Heart left ventricle (tissue), 16 donors: ENCODE data around the gene JADE1. TPM values are rescaled to one million over a fixed set of nuclear protein-coding genes. Genes with fewer than 3 reads are reported as not detected.

Experiments
- ATAC-seq, 4 donors: fragments of 200-7000 bp; cut with Tn5 transposase; one replicate each; pipeline ENCODE4 v1.9.1; 2020 to 2022; ENCODE audit warnings: moderate library complexity in 4 of 4, mild to moderate bottlenecking in 3 of 4, moderate number of reproducible peaks in 1 of 4
- DNase-seq, 5 donors: peaks; one replicate each; pipeline ENCODE4 v3.0.0-alpha.2; 2020
- H3K27ac ChIP-seq, 12 donors: fragments of 200-600 bp; sonication (generic) in 4 of 12; one replicate each; pipeline versions ENCODE4 v1.5.0 to v1.8.0; 2016 to 2022; ENCODE audit warnings: mild to moderate bottlenecking in 2 of 12
- H3K27me3 ChIP-seq, 9 donors: fragments of 200-600 bp; sonication (generic) in 2 of 9; one replicate each; pipeline versions ENCODE4 v1.5.1 to v1.8.0; 2016 to 2022; ENCODE audit warnings: mild to moderate bottlenecking in 3 of 9
- H3K36me3 ChIP-seq, 9 donors: fragments of 200-600 bp; sonication (generic) in 2 of 9; one replicate each; pipeline versions ENCODE4 v1.5.0 to v1.8.0; 2018 to 2022; ENCODE audit warnings: mild to moderate bottlenecking in 2 of 9
- H3K4me1 ChIP-seq, 12 donors: fragments of 200-600 bp; sonication (generic) in 4 of 12; one replicate each; pipeline versions ENCODE4 v1.5.0 to v1.8.0; 2016 to 2022; ENCODE audit warnings: mild to moderate bottlenecking in 3 of 12
- H3K4me3 ChIP-seq, 12 donors: fragments of 200-600 bp; sonication (generic) in 4 of 12; one replicate each; pipeline versions ENCODE4 v1.5.0 to v1.8.0; 2017 to 2022; ENCODE audit warnings: mild to moderate bottlenecking in 9 of 12, moderate library complexity in 4 of 12
- H3K9me3 ChIP-seq, 12 donors: fragments of 200-600 bp; sonication (generic) in 4 of 12; one replicate each; pipeline versions ENCODE4 v1.5.0 to v1.8.0; 2016 to 2022; ENCODE audit warnings: mild to moderate bottlenecking in 1 of 12
- POLR2A ChIP-seq, 2 donors: fragments of 450-650 bp; IDR thresholded peaks; one replicate each; pipeline ENCODE4 v1.6.1; 2017; ENCODE audit warnings: antibody characterized with exemption in 2 of 2, mild to moderate bottlenecking in 2 of 2, moderate library complexity in 2 of 2
- WGBS, 4 donors: extraction: QIAGEN DNeasy Blood & Tissue Kit in 2 of 4; methylation state at CpG; one replicate each; pipeline versions ENCODE4 v1.1.5 to v1.1.7; 2013 to 2018; 5-methylcytosine and 5-hydroxymethylcytosine counted together
- intact Hi-C, 10 donors: fragments of 100-400 bp; cut with DNase I; formaldehyde crosslinking; loops; one replicate each; pipeline versions ENCODE4 v1.11.1 to v1.14.2; 2022
- polyA plus RNA-seq, 2 donors: library from polyadenylated mRNA; stranded (reverse); fragments of 200-250 nt; gene quantifications; one replicate each; pipeline ENCODE4 v1.2.3, GENCODE V29; 2013
- total RNA-seq, 9 donors: library from RNA; depleted of rRNA in 2 of 9; stranded (reverse); fragments of >200 nt in 2 of 9; fragmentation: NEBNext Ultra II Directional in 3 of 9; extraction: Animal tissue kit (Norgen Biotek cat#: 25700) in 3 of 9; gene quantifications; one replicate each; pipeline versions ENCODE4 v1.1.0 to v1.2.4, GENCODE V29; 2016 to 2023
- TF ChIP-seq, protein P1 (sequence below), 12 donors: fragments of 200-600 bp; sonication (generic) in 4 of 12; IDR thresholded peaks; one replicate each; pipeline versions ENCODE4 v1.5.0 to v1.8.0; 2018 to 2022; ENCODE audit warnings: antibody characterized with exemption in 12 of 12, mild to moderate bottlenecking in 5 of 12
- donor health status: ischemic (EF 13 %, LVEDD 7.1; RV severe dilation, severe dysfunction).
- donor health status: healthy with polysubstance abuse.
- donor health status: DM: no; HTN: yes; CAD: no.
- donor health status: DM: no; HTN: no; CAD: no.
- donor health status: ischemic (EF 25% LVEDD 6.9; RV normal size, moderate dysfunction).
- donor health status: ischemic (EF 25% LVEDD 5.7; RV mildly dilated, moderate dysfunction).
- donor health status: healthy.
- donor health status: DM: yes; HTN: yes; CAD: no.
- donor health status: ischemic (EF 35%, LVEDD 5.7; RV mildly dilated, moderate dysfunction).
- donor health status: nonischemic (EF 11% LVEDD 7.7; RV severe dilation, severe dysfunction).
- donor health status: DM: yes; HTN: yes; CAD: no.
- donor health status: PGD.
- donor health status: ischemic (EF 29% LVEDD 5.4; RV normal size, mild dysfunction).
- donor health status: nonischemic (EF 23%, LVEDD 6.1; RV moderate dilation, normal function).

The JADE1 gene
- total and polyA plus RNA-seq, 11 donors: 15.0 to 31.9 (median 19.7) TPM

DNA sequence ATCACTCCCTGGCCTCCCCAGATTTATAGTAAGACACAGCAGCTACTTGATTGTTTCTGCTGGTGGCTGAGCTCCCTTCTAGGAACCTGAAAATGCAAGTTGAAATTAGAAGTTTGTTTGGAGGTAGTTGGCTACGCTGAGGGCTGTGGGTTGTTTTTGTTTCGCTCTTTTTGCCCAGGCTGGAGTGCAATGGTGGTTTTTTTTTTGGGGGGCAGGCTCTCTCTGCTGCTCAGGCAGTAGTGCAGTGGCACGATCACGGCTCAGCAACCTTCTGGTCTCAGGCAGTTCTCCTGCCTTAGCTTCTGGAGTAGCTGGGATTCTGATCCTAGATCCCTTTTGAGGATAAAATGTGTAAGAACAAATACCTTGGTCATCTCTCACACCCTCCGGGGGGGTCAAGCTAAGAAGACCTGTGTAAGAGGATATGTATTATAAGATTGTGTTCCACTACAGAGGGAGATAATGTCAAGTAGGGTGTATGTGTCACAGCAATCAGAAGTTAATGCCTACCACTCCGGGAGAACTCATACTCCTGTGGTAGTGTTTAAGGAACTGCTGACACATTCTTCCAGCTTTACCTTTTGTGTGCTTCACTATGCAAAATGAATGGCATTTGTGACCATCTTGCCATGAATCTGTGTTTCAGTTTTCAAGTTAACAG lies 9.7 kb downstream of the JADE1 start:
- no peaks in the 10 kb centered on the region for H3K27me3 ChIP-seq
- H3K27ac ChIP-seq: no peak overlapping the region
- no peak overlapping the region for H3K4me3 ChIP-seq
- intact Hi-C loops: loop anchor here in 4 of 10 donors (5.0 to 10.0 kb wide), 5 partner anchors 38 to 534 kb away; partner anchors contain the start of genes C4orf33 (in 1 of the 4), PGRMC2 (in 1 of the 4) and SCLT1 (in 1 of the 4)
- no peak for TF ChIP-seq POLR2A (IDR thresholded peaks at IDR 0.05)
- TF ChIP-seq, protein P1, sequence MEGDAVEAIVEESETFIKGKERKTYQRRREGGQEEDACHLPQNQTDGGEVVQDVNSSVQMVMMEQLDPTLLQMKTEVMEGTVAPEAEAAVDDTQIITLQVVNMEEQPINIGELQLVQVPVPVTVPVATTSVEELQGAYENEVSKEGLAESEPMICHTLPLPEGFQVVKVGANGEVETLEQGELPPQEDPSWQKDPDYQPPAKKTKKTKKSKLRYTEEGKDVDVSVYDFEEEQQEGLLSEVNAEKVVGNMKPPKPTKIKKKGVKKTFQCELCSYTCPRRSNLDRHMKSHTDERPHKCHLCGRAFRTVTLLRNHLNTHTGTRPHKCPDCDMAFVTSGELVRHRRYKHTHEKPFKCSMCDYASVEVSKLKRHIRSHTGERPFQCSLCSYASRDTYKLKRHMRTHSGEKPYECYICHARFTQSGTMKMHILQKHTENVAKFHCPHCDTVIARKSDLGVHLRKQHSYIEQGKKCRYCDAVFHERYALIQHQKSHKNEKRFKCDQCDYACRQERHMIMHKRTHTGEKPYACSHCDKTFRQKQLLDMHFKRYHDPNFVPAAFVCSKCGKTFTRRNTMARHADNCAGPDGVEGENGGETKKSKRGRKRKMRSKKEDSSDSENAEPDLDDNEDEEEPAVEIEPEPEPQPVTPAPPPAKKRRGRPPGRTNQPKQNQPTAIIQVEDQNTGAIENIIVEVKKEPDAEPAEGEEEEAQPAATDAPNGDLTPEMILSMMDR (IDR thresholded peaks at IDR 0.05): no peak
- ATAC-seq: peak in 2 of 4 donors; percentile 9 to 46
- H3K9me3 ChIP-seq: no peaks in the 10 kb centered on the region
- DNase-seq: no peak
- 66 to 82% (median 67%) methylated on average over 6 of the region's 6 CpGs for WGBS, 4 donors
- peaks cover 0 to 49% (median 14%) of the 10 kb centered on the region in 12 donors for H3K4me1 ChIP-seq
- peaks cover 0 to 4% (median 0%) of the 10 kb centered on the region in 9 donors for H3K36me3 ChIP-seq

DNA sequence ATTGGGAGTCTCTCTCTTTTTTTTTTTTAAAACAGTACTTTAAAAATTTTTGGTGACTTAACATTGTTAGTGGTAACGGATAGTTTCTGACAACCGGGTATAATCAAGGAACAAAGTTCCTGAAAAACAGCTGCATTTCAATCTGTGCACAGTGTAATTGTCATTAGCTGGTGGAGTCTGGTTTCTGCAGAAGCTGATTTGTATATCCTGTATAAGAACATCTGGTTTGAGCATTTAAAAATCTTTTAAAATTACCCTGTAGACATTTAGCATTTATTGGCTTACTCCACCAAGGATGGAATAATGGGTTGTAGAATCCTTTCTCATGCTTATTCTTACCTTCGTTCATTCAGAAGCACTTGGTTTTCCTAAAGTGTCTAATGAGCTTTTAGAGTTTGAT lies 11.2 kb downstream of the JADE1 start:
- Histone ChIP-seq H3K27me3 (no peaks in the 10 kb centered on the region), H3K4me3 (no peak overlapping the region), H3K27ac (no peak overlapping the region), H3K36me3 (peaks cover 0 to 4% (median 0%) of the 10 kb centered on the region in 9 donors), H3K9me3 (no peaks in the 10 kb centered on the region), H3K4me1 (peaks cover 0 to 59% (median 22%) of the 10 kb centered on the region in 12 donors)
- intact Hi-C loops: no loop called here
- TF ChIP-seq, protein P1 (IDR thresholded peaks at IDR 0.05): no peak
- no peak for TF ChIP-seq POLR2A (IDR thresholded peaks at IDR 0.05)
- 40 to 51% (median 46%) methylated on average over 3 of the region's 3 CpGs for WGBS, 4 donors
- DNase-seq: no peak
- ATAC-seq: no peak

DNA sequence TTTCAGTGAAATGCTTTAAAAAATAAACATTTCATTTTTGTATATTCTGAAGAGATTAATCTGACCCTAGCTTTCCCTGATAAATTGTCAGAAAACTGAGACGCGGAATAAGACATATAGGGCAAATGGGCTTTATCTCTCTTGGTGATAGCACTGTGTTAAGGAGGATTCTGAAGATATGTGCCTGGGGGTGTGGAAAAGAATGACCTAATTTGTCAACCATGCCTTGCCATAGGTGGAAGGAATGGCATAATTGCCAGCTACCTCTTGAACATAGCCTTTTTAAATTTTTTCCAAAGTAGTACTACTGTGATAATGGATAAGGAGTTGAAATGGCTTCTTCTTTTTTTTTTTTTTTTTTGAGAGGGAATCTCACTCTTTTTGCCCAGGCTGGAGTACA lies 11.7 kb downstream of the JADE1 start:
- peaks cover 0 to 4% (median 0%) of the 10 kb centered on the region in 9 donors for H3K36me3 ChIP-seq
- no peak for TF ChIP-seq POLR2A (IDR thresholded peaks at IDR 0.05)
- TF ChIP-seq, protein P1 (IDR thresholded peaks at IDR 0.05): no peak
- peaks cover 0 to 59% (median 26%) of the 10 kb centered on the region in 12 donors for H3K4me1 ChIP-seq
- H3K4me3 ChIP-seq: no peak overlapping the region
- DNase-seq: no peak
- no peaks in the 10 kb centered on the region for H3K27me3 ChIP-seq
- H3K27ac ChIP-seq: no peak overlapping the region
- intact Hi-C loops: no loop called here
- WGBS, 4 donors: 79 to 90% (median 83%) methylated on average over 2 of the region's 2 CpGs
- no peak for ATAC-seq
- H3K9me3 ChIP-seq: no peaks in the 10 kb centered on the region

DNA sequence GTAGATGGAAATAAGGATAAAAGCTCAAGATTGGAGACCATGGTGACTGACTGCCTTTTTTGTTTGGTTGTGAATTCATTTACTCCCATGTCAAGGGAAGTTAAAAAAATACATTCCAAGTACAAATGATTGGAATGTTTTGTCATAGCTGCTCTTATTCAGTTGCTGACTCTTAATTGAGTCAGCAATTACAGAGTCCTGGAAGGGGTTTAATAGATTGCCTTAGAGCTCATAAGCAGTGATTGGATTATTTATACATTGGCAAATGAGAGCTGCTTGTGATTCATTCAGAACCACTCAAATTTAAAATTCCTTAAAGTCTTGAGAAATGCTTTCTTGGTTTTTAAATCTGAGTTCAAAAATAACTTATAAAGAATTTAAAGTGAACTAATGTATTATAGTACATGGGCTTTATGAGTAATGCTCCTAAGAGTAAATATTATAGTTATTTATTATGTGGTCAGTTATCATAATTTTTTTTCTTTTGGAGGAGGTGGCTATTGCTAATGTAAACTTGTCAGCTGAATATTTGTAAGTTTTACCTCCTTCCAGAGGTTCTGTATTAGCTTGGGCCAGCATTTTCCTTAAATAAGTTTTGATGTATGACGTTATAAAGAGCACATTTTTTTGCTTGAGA lies 13.6 kb downstream of the JADE1 start:
- Histone ChIP-seq H3K36me3 (no peaks in the 10 kb centered on the region), H3K27ac (no peak overlapping the region), H3K27me3 (no peaks in the 10 kb centered on the region), H3K4me3 (no peak overlapping the region), H3K4me1 (peaks cover 0 to 62% (median 37%) of the 10 kb centered on the region in 12 donors), H3K9me3 (no peaks in the 10 kb centered on the region)
- no peak for TF ChIP-seq POLR2A (IDR thresholded peaks at IDR 0.05)
- TF ChIP-seq, protein P1 (IDR thresholded peaks at IDR 0.05): no peak
- WGBS, 4 donors: 43 to 60% (median 49%) methylated on average over 1 of the region's 1 CpG
- ATAC-seq (peak in 1 of 4 donors; percentile 17), DNase-seq (no peak)
- intact Hi-C loops: no loop called here
